Mesenchymal stem cell (in vitro differentiated cells and primary cell): ENCODE measurements around the gene FRMD4A.

Experiments used
- DNase-seq: peaks from one replicate; pipeline ENCODE4 v3.0.0-alpha.2; 2013
- H2AFZ ChIP-seq: one replicate; pipeline ENCODE4 v1.6.1; 2013; ENCODE audit warnings: low read depth, mild to moderate bottlenecking, control low read depth, inconsistent platforms, low read length, moderate library complexity
- H2AK5ac ChIP-seq: 2 replicates; pipeline ENCODE4 v1.6.1; 2013; ENCODE audit warnings: low read length, moderate library complexity, mild to moderate bottlenecking, inconsistent platforms; ENCODE audit not compliant: severe bottlenecking
- H2BK120ac ChIP-seq: one replicate; pipeline ENCODE4 v1.6.1; 2013; ENCODE audit warnings: low read depth, mild to moderate bottlenecking, inconsistent platforms, low read length, moderate library complexity
- H2BK12ac ChIP-seq, 2 experiments: one replicate each; pipeline ENCODE4 v1.6.1; 2013; ENCODE audit warnings: inconsistent platforms in 2 of 2, low read length in 2 of 2, mild to moderate bottlenecking in 2 of 2, moderate library complexity in 2 of 2, control low read depth in 1 of 2
- H2BK15ac ChIP-seq: one replicate; pipeline ENCODE4 v1.6.1; 2013; ENCODE audit warnings: mild to moderate bottlenecking, low read depth, inconsistent platforms; ENCODE audit not compliant: poor library complexity, severe bottlenecking
- H2BK5ac ChIP-seq: 2 replicates; pipeline ENCODE4 v1.6.1; 2013; ENCODE audit warnings: low read depth, mild to moderate bottlenecking, low read length, control low read depth, inconsistent platforms; ENCODE audit not compliant: poor library complexity, severe bottlenecking
- H3K14ac ChIP-seq, 2 experiments: one replicate each; pipeline ENCODE4 v1.6.1; 2013; ENCODE audit warnings: inconsistent platforms in 2 of 2, low read length in 2 of 2, control low read depth in 1 of 2, mild to moderate bottlenecking in 1 of 2, moderate library complexity in 1 of 2
- H3K18ac ChIP-seq, 2 experiments: one replicate each; pipeline ENCODE4 v1.6.1; 2013; ENCODE audit warnings: inconsistent platforms in 2 of 2, low read length in 2 of 2, control low read depth in 1 of 2, low read depth in 1 of 2, mild to moderate bottlenecking in 1 of 2
- H3K23ac ChIP-seq, 2 experiments: one replicate each; pipeline ENCODE4 v1.6.1; 2013; ENCODE audit warnings: inconsistent platforms in 2 of 2, low read length in 2 of 2, mild to moderate bottlenecking in 2 of 2, moderate library complexity in 2 of 2, control low read depth in 1 of 2
- H3K27ac ChIP-seq: 2 replicates; pipeline ENCODE4 v1.5.1; 2013; ENCODE audit warnings: mild to moderate bottlenecking, moderate library complexity, low read length, control low read depth, inconsistent platforms; ENCODE audit not compliant: poor library complexity, severe bottlenecking
- H3K27me3 ChIP-seq, 2 experiments: 2 replicates each; pipeline versions ENCODE4 v1.6.1 to v1.7.0; 2013; ENCODE audit warnings: low read length in 2 of 2, mild to moderate bottlenecking in 2 of 2, moderate library complexity in 2 of 2, control low read depth in 1 of 2, inconsistent platforms in 1 of 2; ENCODE audit not compliant: control insufficient read depth in 1 of 2, insufficient read depth in 1 of 2
- H3K36me3 ChIP-seq, 2 experiments: 2 replicates each; pipeline versions ENCODE4 v1.6.1 to v1.7.0; 2013; ENCODE audit warnings: low read length in 2 of 2, control low read depth in 1 of 2, inconsistent platforms in 1 of 2, low read depth in 1 of 2, mild to moderate bottlenecking in 1 of 2; ENCODE audit not compliant: insufficient read depth in 2 of 2, control insufficient read depth in 1 of 2
- H3K4ac ChIP-seq, 2 experiments: one replicate each; pipeline ENCODE4 v1.6.1; 2013; ENCODE audit warnings: inconsistent platforms in 2 of 2, low read length in 2 of 2, mild to moderate bottlenecking in 2 of 2, moderate library complexity in 2 of 2, control low read depth in 1 of 2, low read depth in 1 of 2
- H3K4me1 ChIP-seq: 2 replicates; pipeline ENCODE4 v1.6.1; 2013; ENCODE audit warnings: low read depth, low read length, control low read depth; ENCODE audit not compliant: control insufficient read depth, insufficient read depth
- H3K4me2 ChIP-seq: 2 replicates; pipeline ENCODE4 v1.6.1; 2013; ENCODE audit warnings: low read length, mild to moderate bottlenecking, inconsistent platforms; ENCODE audit not compliant: poor library complexity, severe bottlenecking
- H3K4me3 ChIP-seq, 2 experiments: 2 replicates each; pipeline versions ENCODE4 v1.5.1 to v1.7.0; 2013; ENCODE audit warnings: low read length in 2 of 2, mild to moderate bottlenecking in 2 of 2, control low read depth in 1 of 2, low read depth in 1 of 2; ENCODE audit not compliant: insufficient read depth in 1 of 2
- H3K79me1 ChIP-seq: replicated peaks from 2 replicates; pipeline ENCODE4 v1.6.1; 2013; ENCODE audit warnings: mild to moderate bottlenecking, control low read depth, low read length, inconsistent platforms; ENCODE audit not compliant: poor library complexity, severe bottlenecking
- H3K9ac ChIP-seq: 2 replicates; pipeline ENCODE4 v1.7.0; 2013; ENCODE audit warnings: mild to moderate bottlenecking, low read length, moderate library complexity
- H3K9me3 ChIP-seq: 2 replicates; pipeline ENCODE4 v1.7.0; 2013; ENCODE audit warnings: mild to moderate bottlenecking, low read length; ENCODE audit not compliant: control insufficient read depth
- H4K8ac ChIP-seq: one replicate; pipeline ENCODE4 v1.6.1; 2013; ENCODE audit warnings: inconsistent platforms, mild to moderate bottlenecking, low read length, moderate library complexity
- H4K91ac ChIP-seq: one replicate; pipeline ENCODE4 v1.6.1; 2013; ENCODE audit warnings: mild to moderate bottlenecking, low read length, inconsistent platforms
- WGBS: methylation state at CpG from one replicate; pipeline ENCODE4 v1.1.7; 2013; ENCODE audit warnings: mixed read lengths; 5-methylcytosine and 5-hydroxymethylcytosine counted together

Gene FRMD4A

DNA sequence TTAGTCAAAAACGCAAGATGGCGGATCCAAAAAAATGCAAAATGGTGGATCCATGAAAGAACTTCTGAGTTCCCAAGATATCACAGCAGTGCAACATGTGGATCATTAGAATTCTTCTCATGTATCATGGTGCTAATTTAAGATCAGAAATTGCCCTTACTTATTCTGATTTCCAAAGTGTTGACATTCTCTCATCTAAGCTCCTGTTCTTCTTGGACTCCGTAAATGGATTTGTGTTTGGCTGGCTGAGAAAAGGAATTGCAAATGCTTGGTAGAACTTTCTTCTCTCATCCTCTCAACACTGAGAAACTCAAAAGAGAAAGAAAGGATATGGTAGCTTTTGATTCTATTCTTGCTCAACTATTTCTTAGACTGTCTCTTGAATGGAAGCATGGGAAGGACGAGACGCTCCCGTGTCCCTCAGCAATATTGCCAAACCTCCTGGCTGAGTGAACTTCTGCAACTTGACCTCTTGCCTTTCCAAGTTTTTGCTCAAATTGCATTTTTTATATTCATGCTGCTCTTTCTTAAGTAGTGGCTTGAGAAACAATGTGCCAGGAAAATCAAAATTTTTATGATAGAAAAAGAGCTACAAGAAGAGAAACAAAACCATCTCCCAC lies 44.7 kb downstream of the FRMD4A start:
- no peak for DNase-seq
- no peak overlapping the region for H3K4me2 ChIP-seq
- WGBS: 96% methylated on average over 5 of the region's 6 CpGs

DNA sequence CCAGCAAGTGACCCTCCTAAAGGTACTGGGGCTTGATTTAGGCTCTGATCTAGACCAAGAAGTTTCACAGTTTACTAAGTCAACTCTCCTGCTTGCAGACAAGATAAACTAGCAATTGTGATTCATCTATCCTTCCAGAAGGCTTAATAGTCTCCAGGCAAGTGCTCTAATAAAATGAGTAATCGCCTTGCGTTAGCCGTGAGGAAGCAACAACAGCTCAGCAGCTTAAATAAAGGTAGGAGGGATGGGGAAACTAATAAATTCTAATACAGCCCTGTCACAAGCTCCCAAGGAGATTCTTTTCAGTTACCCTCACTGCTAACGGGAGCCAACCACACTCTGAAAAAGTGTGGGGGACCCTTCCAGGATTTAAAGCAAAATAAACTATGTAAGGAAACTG lies 48.4 kb downstream of the FRMD4A start:
- Histone ChIP-seq H3K9me3 (peaks cover 4% of the 10 kb centered on the region), H2BK12ac (no peak overlapping the region), H3K79me1 (no peaks in the 10 kb centered on the region), H3K23ac (no peak overlapping the region), H3K4me2 (no peak overlapping the region), H3K4me1 (no peaks in the 10 kb centered on the region), H3K27ac (no peak overlapping the region), H3K4me3 (no peak overlapping the region), H3K18ac (no peak overlapping the region), H2AFZ (no peak overlapping the region), H2AK5ac (no peak overlapping the region), H4K8ac (no peak overlapping the region), H4K91ac (no peak overlapping the region), H3K36me3 (no peaks in the 10 kb centered on the region), H3K9ac (no peak overlapping the region), H2BK15ac (no peak overlapping the region), H3K27me3 (peaks cover 18 to 43% of the 10 kb centered on the region in 2 experiments), H2BK5ac (no peak overlapping the region), H3K14ac (no peak overlapping the region), H3K4ac (no peak overlapping the region), H2BK120ac (no peak overlapping the region)
- no peak for DNase-seq
- 24% methylated on average over 3 of the region's 4 CpGs for WGBS

More for the DNA sequence above, 44.7 kb downstream of the FRMD4A start:
- no peak overlapping the region for H3K18ac ChIP-seq
- no peaks in the 10 kb centered on the region for H3K36me3 ChIP-seq
- H3K27me3 ChIP-seq: peaks cover 12 to 28% of the 10 kb centered on the region in 2 experiments
- H3K4me3 ChIP-seq: no peak overlapping the region
- H3K14ac ChIP-seq: no peak overlapping the region
- no peak overlapping the region for H3K27ac ChIP-seq
- H2AK5ac ChIP-seq: no peak overlapping the region
- H2BK5ac ChIP-seq: no peak overlapping the region
- H3K9ac ChIP-seq: no peak overlapping the region
- H4K8ac ChIP-seq: no peak overlapping the region
- H4K91ac ChIP-seq: no peak overlapping the region
- no peak overlapping the region for H2BK15ac ChIP-seq
- H2BK120ac ChIP-seq: no peak overlapping the region
- H3K4me1 ChIP-seq: no peaks in the 10 kb centered on the region
- no peak overlapping the region for H3K4ac ChIP-seq
- H3K9me3 ChIP-seq: peaks cover 17% of the 10 kb centered on the region
- H3K79me1 ChIP-seq: no peaks in the 10 kb centered on the region
- H2BK12ac ChIP-seq: no peak overlapping the region
- no peak overlapping the region for H3K23ac ChIP-seq
- H2AFZ ChIP-seq: no peak overlapping the region

DNA sequence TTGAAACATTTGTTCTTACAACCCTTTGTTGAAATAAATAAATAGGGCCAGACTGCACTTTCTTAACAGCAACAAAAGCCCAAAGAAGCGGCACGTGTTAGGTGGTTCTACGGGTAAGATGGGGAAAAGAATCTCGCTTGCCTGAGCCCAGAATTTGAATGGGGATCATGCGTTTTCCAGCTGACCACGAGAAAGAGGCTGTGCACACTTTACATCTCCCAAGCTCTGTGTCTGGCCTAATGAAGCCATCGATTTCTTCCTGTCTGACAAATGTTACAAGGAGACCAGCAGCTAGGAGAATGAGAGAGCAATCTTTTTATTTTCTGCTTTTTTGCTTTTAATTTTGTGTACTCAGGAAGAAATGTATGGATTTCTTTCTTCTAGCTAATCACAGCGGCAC lies 52.2 kb downstream of the FRMD4A start:
- Histone ChIP-seq H3K4ac (no peak overlapping the region), H2AK5ac (no peak overlapping the region), H2BK120ac (no peak overlapping the region), H3K36me3 (no peaks in the 10 kb centered on the region), H3K4me1 (no peaks in the 10 kb centered on the region), H2BK5ac (no peak overlapping the region), H2BK15ac (no peak overlapping the region), H3K23ac (no peak overlapping the region), H3K9ac (no peak overlapping the region), H2BK12ac (no peak overlapping the region), H4K91ac (no peak overlapping the region), H2AFZ (no peak overlapping the region), H3K9me3 (no peaks in the 10 kb centered on the region), H3K4me3 (no peak overlapping the region), H4K8ac (no peak overlapping the region), H3K4me2 (no peak overlapping the region), H3K18ac (no peak overlapping the region), H3K14ac (no peak overlapping the region), H3K27ac (no peak overlapping the region), H3K27me3 (peaks cover 25 to 49% of the 10 kb centered on the region in 2 experiments), H3K79me1 (no peaks in the 10 kb centered on the region)
- 83% methylated on average over 8 of the region's 8 CpGs for whole genome bisulfite sequencing
- no peak for DNase-seq

DNA sequence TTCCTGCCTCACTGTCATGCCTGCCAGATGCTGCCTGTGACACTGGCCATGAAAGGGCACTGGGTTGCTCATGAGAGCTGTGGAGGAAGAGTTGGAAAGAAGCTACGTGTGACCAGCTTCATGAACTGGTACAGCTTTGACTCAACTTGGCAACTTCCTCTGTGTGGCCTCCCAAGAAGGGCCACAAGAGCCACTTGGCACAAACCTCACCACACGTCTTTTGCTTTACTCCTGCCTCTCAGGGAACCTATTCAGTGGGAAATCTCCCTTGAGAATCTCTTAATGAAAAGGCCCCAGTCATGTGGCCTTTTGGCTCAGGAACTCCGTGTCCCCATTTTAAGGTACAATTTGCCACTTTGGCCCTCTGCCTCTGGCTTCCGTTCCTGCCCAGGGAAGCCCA lies 54.5 kb downstream of the FRMD4A start:
- no peak overlapping the region for H3K23ac ChIP-seq
- no peaks in the 10 kb centered on the region for H3K9me3 ChIP-seq
- no peak overlapping the region for H3K27ac ChIP-seq
- H3K4me2 ChIP-seq: no peak overlapping the region
- H3K27me3 ChIP-seq: peaks cover 25 to 50% of the 10 kb centered on the region in 2 experiments
- H2BK5ac ChIP-seq: no peak overlapping the region
- no peaks in the 10 kb centered on the region for H3K4me1 ChIP-seq
- H2BK120ac ChIP-seq: no peak overlapping the region
- no peak overlapping the region for H2AFZ ChIP-seq
- no peak overlapping the region for H3K4ac ChIP-seq
- H3K36me3 ChIP-seq: no peaks in the 10 kb centered on the region
- no peaks in the 10 kb centered on the region for H3K79me1 ChIP-seq
- H4K8ac ChIP-seq: no peak overlapping the region
- H3K14ac ChIP-seq: no peak overlapping the region
- H2BK15ac ChIP-seq: no peak overlapping the region
- H3K9ac ChIP-seq: no peak overlapping the region
- H4K91ac ChIP-seq: no peak overlapping the region
- no peak for DNase-seq
- no peak overlapping the region for H2AK5ac ChIP-seq
- 80% methylated on average over 4 of the region's 4 CpGs for WGBS
- H3K4me3 ChIP-seq: no peak overlapping the region
- H3K18ac ChIP-seq: no peak overlapping the region
- H2BK12ac ChIP-seq: no peak overlapping the region
